Effector memory CD4-positive, alpha-beta T cell (primary cell): Measurements from ENCODE around the gene KLHL29.

Source experiments
- DNase-seq, 3 donors: peaks; one replicate each; pipeline ENCODE4 v3.0.0-alpha.2; 2020
- H3K27ac ChIP-seq: 2 replicates; pipeline ENCODE4 v1.7.0; 2013; ENCODE audit warnings: mild to moderate bottlenecking, low read length, moderate library complexity; ENCODE audit not compliant: insufficient read depth, poor library complexity, severe bottlenecking
- H3K27me3 ChIP-seq: replicated peaks from 2 replicates; pipeline ENCODE4 v1.7.0; 2013; ENCODE audit warnings: mild to moderate bottlenecking, low read length; ENCODE audit not compliant: insufficient read depth, control insufficient read depth, poor library complexity, severe bottlenecking
- H3K36me3 ChIP-seq: 2 replicates; pipeline ENCODE4 v1.7.0; 2013; ENCODE audit warnings: mild to moderate bottlenecking, low read length, moderate library complexity; ENCODE audit not compliant: control insufficient read depth, insufficient read depth
- H3K4me1 ChIP-seq: 2 replicates; pipeline ENCODE4 v1.7.0; 2013; ENCODE audit warnings: low read length, mild to moderate bottlenecking; ENCODE audit not compliant: control insufficient read depth, insufficient read depth, poor library complexity, severe bottlenecking
- H3K4me3 ChIP-seq: 2 replicates; pipeline ENCODE4 v1.7.0; 2013; ENCODE audit warnings: low read length, low read depth, mild to moderate bottlenecking; ENCODE audit not compliant: insufficient read depth, poor library complexity, severe bottlenecking
- H3K9me3 ChIP-seq: 2 replicates; pipeline ENCODE4 v1.7.0; 2013; ENCODE audit warnings: mild to moderate bottlenecking, low read length, moderate library complexity; ENCODE audit not compliant: control insufficient read depth

Gene KLHL29

DNA sequence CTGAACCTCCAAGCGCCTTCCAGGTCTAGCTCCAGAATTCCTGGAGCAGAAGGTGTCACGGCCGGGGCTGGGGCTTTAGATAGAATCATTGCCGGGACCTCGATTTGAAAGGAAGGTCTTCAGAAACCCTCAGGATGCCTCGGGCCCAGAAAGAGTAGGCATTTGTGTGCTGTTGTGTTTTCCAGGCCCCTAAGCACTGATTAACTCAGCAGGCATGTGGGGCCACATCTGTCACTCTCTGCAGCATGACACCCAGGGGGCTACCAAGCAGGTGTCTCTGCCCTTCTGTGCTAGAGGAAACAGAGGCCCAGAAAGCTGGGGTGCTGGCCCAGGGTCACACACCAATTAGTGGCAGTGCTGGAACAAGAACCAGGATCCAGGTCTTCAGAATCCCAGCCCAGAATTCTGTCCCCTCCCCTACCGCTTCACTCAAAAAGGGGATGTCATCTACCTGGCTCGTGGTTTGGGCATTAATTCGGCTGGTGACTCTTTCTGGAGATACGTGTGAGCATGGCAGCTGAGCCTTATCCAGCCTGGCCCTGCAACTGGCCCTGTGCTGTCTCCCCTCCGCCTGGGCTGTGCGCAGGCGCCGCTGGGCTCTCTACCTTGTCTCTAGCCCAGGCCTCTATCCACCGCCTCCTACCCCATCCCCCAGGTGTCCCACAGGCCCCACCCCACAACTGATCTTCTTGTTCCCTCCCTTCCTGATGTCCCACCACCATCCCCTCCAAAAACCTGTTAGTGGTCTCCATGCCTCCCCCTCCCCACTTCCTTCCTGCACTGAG, 296.6 kb downstream of the KLHL29 start:
- no peak for DNase-seq
- H3K27me3 ChIP-seq = no peaks in the 10 kb centered on the region
- no peaks in the 10 kb centered on the region for H3K9me3 ChIP-seq
- H3K27ac ChIP-seq = no peak overlapping the region
- H3K36me3 ChIP-seq = no peaks in the 10 kb centered on the region
- no peaks in the 10 kb centered on the region for H3K4me1 ChIP-seq
- no peak overlapping the region for H3K4me3 ChIP-seq

DNA sequence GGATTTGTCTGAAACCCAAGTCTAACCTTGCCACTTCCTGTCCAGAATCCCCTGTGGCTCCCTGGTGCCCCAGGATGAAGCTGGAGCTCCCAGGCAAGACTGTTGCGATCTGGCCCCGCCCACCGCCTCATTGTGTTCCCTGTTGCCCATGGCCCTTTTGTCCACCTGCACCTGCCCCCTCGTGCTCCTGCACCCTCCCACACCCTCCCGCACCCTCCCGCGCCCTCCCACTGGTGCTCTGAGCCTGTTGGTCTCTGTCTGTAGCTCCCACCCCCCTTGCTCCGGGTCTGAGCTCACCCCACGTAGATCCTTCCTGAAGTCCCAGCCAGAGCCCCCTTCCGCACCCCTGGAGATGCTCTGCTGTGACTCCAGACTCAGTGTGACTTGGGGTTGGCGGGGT, 297.5 kb downstream of the KLHL29 start:
- no peaks in the 10 kb centered on the region for H3K4me1 ChIP-seq
- no peak for DNase-seq
- H3K27ac ChIP-seq = no peak overlapping the region
- H3K9me3 ChIP-seq = no peaks in the 10 kb centered on the region
- H3K36me3 ChIP-seq = no peaks in the 10 kb centered on the region
- no peak overlapping the region for H3K4me3 ChIP-seq
- no peaks in the 10 kb centered on the region for H3K27me3 ChIP-seq

DNA sequence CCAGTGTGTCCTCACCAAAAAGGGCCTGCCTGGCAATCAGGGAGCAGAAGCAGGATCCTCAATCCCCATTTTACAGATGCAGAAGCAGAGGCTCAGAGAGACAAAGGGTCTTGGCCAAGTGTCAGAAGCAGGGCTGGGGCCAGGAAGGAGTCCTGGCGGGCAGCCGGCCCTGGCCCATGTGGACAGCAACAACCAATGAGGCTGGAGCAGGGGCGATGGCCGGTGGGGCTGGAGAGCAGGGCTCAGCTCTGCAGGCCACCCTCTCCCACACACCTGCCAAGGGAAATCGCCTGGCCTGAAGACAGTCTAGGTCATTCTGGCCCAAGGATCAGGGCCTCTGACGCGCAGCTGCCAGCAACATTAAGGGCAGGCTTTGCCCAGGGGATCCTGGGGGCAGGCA, 298.0 kb downstream of the KLHL29 start:
- H3K27me3 ChIP-seq = no peaks in the 10 kb centered on the region
- no peak overlapping the region for H3K4me3 ChIP-seq
- H3K4me1 ChIP-seq = no peaks in the 10 kb centered on the region
- no peaks in the 10 kb centered on the region for H3K36me3 ChIP-seq
- no peaks in the 10 kb centered on the region for H3K9me3 ChIP-seq
- DNase-seq = no peak
- no peak overlapping the region for H3K27ac ChIP-seq

DNA sequence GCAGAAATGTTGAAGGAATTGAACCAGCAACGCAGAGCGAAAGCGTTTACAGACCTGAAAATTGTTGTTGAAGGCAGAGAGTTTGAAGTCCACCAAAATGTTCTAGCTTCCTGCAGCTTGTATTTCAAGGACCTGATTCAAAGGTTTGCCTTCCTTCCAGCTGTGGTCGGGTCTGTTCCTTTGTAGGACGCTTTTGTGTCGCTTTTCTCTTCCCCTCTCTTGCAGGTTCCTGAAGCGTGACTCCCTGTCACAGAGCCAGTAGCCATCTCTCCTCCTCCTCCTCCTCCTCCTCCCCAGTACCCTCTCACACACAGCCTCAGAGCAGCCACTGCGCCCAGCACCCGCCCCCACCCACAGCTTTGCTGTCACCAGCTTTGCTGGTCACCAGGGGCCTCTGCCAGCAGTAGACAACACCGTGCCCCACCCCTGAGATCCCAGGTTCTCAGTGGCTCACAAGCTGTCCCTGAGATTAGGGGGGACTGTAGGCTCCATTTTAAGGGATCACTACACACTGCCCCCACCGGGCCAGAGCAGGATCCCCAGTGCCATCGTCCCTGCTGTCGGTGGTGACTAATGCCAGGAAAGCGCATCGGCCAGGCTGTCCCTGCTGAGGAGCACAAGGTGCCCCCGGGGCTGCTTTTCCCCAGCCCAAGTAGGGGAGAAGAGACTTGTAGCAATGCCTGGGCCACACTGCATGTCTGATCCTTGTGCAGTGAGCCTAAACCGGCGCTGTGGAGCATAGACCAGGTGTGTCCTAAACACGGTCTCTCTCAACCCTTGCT, 299.6 kb downstream of the KLHL29 start:
- Histone ChIP-seq H3K4me3 (no peak overlapping the region), H3K9me3 (no peaks in the 10 kb centered on the region), H3K27ac (no peak overlapping the region), H3K36me3 (no peaks in the 10 kb centered on the region), H3K4me1 (no peaks in the 10 kb centered on the region), H3K27me3 (no peaks in the 10 kb centered on the region)
- no peak for DNase-seq

DNA sequence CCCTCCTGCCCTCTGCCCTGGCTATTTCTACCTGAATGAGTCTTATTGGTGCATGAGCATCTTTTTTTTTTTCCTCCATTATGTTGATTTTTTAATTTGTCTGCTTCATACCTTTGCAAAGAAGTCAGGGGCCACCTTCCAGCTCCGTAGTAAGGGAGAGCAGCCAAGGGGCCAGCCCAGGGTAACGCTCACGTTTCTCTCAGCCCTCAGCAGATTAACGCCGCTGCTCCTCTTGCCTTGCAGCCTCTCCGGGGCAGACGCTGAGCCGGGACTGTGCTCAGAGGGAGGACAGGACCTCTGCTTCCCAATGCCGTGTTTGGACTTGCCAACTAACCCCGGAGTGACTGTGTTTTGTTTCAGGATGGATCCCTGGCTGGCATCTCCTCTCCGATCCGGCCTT, 300.2 kb downstream of the KLHL29 start:
- H3K4me1 ChIP-seq = no peaks in the 10 kb centered on the region
- H3K27me3 ChIP-seq = no peaks in the 10 kb centered on the region
- H3K27ac ChIP-seq = no peak overlapping the region
- H3K4me3 ChIP-seq = no peak overlapping the region
- no peaks in the 10 kb centered on the region for H3K9me3 ChIP-seq
- no peak for DNase-seq
- H3K36me3 ChIP-seq = no peaks in the 10 kb centered on the region

DNA sequence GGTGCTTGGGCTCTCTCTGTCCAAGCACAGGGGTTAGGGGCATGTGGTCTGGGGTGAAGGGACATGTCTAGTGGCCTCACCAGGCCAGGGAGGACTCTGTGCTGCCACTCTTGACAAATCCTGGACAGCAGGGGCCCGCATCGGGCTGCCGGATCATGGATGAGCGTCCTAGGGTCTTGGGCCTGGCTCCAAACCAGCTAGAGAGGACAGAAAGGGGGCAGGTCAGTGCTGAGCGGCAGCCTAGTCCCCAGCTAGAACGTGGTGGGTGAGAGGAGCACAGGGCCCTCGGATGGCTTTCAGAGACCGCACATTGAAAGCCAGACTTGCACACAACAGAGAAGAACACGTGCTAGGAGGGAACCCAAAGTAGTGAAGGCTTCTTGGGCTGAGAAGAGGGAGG, 300.7 kb downstream of the KLHL29 start:
- Histone ChIP-seq H3K27ac (no peak overlapping the region), H3K4me3 (no peak overlapping the region), H3K4me1 (no peaks in the 10 kb centered on the region), H3K9me3 (no peaks in the 10 kb centered on the region), H3K36me3 (no peaks in the 10 kb centered on the region), H3K27me3 (no peaks in the 10 kb centered on the region)
- no peak for DNase-seq

DNA sequence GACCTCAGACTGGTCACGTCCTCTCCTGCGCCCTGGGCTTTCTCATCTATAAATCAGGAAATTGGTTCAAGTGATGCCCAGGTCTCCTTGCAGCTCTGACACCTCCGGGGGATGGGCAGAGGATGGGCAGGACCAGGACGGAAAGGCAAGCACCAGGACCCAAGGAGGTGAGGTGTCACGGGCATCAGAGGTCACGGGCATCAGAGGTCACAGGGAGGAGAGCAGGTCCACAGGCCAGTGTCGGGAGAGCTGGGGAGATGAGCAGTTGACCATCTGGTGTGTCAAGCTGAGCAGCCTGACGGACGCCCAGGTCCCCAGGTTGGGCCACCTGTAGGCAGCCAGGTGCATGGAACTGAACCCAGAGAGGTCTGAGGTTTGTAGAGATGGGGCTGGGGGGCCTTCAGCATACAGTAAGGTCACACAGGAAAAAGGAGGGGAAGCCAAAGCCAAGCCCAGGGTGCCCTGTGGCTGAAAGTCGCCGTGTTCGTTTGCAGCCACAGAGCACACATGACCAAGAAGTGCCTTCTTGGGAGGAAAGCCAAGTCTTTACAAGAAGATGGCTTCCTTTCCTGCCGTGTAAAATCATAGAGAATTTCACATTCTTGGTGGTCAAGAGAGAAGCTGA, 301.5 kb downstream of the KLHL29 start:
- no peaks in the 10 kb centered on the region for H3K4me1 ChIP-seq
- H3K4me3 ChIP-seq = no peak overlapping the region
- H3K36me3 ChIP-seq = no peaks in the 10 kb centered on the region
- no peak for DNase-seq
- no peaks in the 10 kb centered on the region for H3K9me3 ChIP-seq
- H3K27me3 ChIP-seq = no peaks in the 10 kb centered on the region
- no peak overlapping the region for H3K27ac ChIP-seq

DNA sequence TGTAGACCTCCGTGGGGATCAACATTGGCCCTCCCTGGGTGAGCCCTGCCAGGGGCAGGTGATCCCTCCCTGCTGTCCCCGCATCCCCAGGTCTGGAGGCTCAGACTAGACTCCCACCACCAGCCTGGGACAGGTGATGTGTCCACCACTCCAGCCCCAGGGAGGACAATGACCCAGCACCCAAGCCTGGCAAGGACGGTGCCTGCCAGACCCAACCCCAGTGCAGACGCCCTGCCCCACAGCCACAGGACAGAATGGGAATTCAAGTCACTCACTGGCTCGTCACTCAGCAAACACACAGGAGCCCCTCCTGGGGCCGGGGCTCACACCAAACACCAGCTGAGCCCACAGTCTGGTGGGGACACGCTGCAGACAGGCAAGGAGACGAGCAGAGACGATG, 302.2 kb downstream of the KLHL29 start:
- H3K9me3 ChIP-seq = no peaks in the 10 kb centered on the region
- DNase-seq = no peak
- H3K4me3 ChIP-seq = no peak overlapping the region
- H3K4me1 ChIP-seq = no peaks in the 10 kb centered on the region
- no peaks in the 10 kb centered on the region for H3K27me3 ChIP-seq
- no peaks in the 10 kb centered on the region for H3K36me3 ChIP-seq
- no peak overlapping the region for H3K27ac ChIP-seq

DNA sequence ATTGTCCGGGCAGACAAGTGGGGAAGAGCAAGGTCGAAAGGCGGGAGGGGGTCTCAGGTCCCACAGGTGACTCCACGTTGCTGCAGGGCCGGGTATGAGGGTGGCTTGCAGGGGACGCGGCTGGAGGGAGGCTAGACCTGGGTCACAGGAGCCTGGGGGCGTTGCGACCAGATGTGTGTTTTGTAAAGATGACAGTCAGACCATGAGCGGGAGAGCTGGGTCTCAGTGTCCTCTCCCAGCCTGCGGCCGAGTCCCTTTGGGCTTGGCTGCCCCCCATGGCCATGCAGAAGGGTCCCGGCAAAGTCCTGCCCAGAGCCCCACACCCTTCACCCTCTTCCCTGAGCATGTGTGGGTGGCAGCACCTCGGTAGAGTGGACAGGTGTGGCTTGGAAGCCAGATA, 302.7 kb downstream of the KLHL29 start:
- H3K27me3 ChIP-seq = no peaks in the 10 kb centered on the region
- H3K36me3 ChIP-seq = no peaks in the 10 kb centered on the region
- H3K9me3 ChIP-seq = no peaks in the 10 kb centered on the region
- H3K4me3 ChIP-seq = no peak overlapping the region
- no peaks in the 10 kb centered on the region for H3K4me1 ChIP-seq
- DNase-seq = no peak
- no peak overlapping the region for H3K27ac ChIP-seq
